HepG2 (cell line): Measurements from ENCODE around the gene CYP4F8. TPM values are rescaled to one million over a fixed set of nuclear protein-coding genes. Genes with fewer than 3 reads are reported as not detected.
A peak's percentile ranks its signal among the peaks of the same experiment; 100 is the strongest.

Experiments
- AGO1 ChIP-seq: fragments of 200-400 bp; formaldehyde crosslinking; IDR thresholded peaks from 2 replicates; pipeline ENCODE4 v1.6.1; 2017; ENCODE audit warnings: mild to moderate bottlenecking, low read depth, low read length, moderate library complexity; ENCODE audit not compliant: poor library complexity, severe bottlenecking
- HMGXB4 ChIP-seq, 2 experiments: sonication (generic) in 1 of 2; formaldehyde crosslinking in 1 of 2; IDR thresholded peaks; 2 replicates each; pipeline versions ENCODE4 v1.4.0 to v1.6.1; 2018 to 2020; ENCODE audit warnings: missing genetic modification reagents in 2 of 2, borderline replicate concordance in 1 of 2, low read depth in 1 of 2, mild to moderate bottlenecking in 1 of 2, missing biosample characterization in 1 of 2
- KDM5A ChIP-seq: fragments of 200-600 bp; sonication (generic); IDR thresholded peaks from 2 replicates; pipeline ENCODE4 v1.7.0; 2018; ENCODE audit warnings: antibody characterized with exemption, mild to moderate bottlenecking, low read length, borderline replicate concordance
- PPARG ChIP-seq: conservative IDR thresholded peaks from 2 replicates; pipeline ENCODE4 v1.6.1; 2016; ENCODE audit warnings: missing biosample characterization, missing genetic modification reagents
- PRDM10 ChIP-seq: sonication (generic); formaldehyde crosslinking; IDR thresholded peaks from 2 replicates; pipeline ENCODE4 v1.4.0; 2020; ENCODE audit warnings: low read depth, missing genetic modification reagents
- RFX1 ChIP-seq: fragments of 450-650 bp; IDR thresholded peaks from 2 replicates; pipeline ENCODE4 v1.6.1; 2017
- SCMH1 ChIP-seq: sonication (generic); formaldehyde crosslinking; IDR thresholded peaks from 2 replicates; pipeline ENCODE4 v1.9.0; 2021; ENCODE audit warnings: missing genetic modification reagents, mild to moderate bottlenecking, borderline replicate concordance
- SKI ChIP-seq: fragments of 450-650 bp; IDR thresholded peaks from one replicate; pipeline ENCODE4 v1.6.1; 2018; ENCODE audit warnings: mild to moderate bottlenecking; ENCODE audit not compliant: partially characterized antibody
- ZNF296 ChIP-seq: sonication (generic); formaldehyde crosslinking; conservative IDR thresholded peaks from 2 replicates; pipeline ENCODE4 v1.5.0; 2020; ENCODE audit warnings: mild to moderate bottlenecking, missing genetic modification reagents
- ZNF326 ChIP-seq: sonication (generic); formaldehyde crosslinking; IDR thresholded peaks from 2 replicates; pipeline ENCODE4 v1.4.0; 2020; ENCODE audit warnings: missing genetic modification reagents, borderline replicate concordance
- ZNF598 ChIP-seq: sonication (generic); formaldehyde crosslinking; IDR thresholded peaks from 2 replicates; pipeline ENCODE4 v1.5.1; 2020; ENCODE audit warnings: mild to moderate bottlenecking, missing genetic modification reagents, borderline replicate concordance
- ZNF773 ChIP-seq: sonication (generic); formaldehyde crosslinking; IDR thresholded peaks from 2 replicates; pipeline ENCODE4 v1.4.0; 2020; ENCODE audit warnings: missing genetic modification reagents, borderline replicate concordance
- polyA plus RNA-seq, 8 experiments: library from polyadenylated mRNA; depleted of rRNA in 3 of 8; stranded (reverse) in 7 of 8; unstranded in 1 of 8; fragments of >200 nt; fragmentation: Illumina TruSeq in 4 of 8; extraction: Trizol in 4 of 8; gene quantifications; 2 replicates each; pipeline versions ENCODE4 v1.2.1 to v1.2.3, GENCODE V29; 2011 to 2016; ENCODE audit warnings: low read depth in 4 of 8, missing spikeins in 1 of 8, mixed read lengths in 1 of 8; ENCODE audit not compliant: insufficient read depth in 1 of 8
- total RNA-seq, 5 experiments: library from RNA; depleted of rRNA; stranded (reverse); fragments of >200 nt; fragmentation: Illumina TruSeq; extraction: Trizol; gene quantifications; 2 replicates each; pipeline ENCODE4 v1.2.3, GENCODE V29; 2016; ENCODE audit warnings: low read depth in 1 of 5
- TF ChIP-seq, protein P1 (sequence below), 2 experiments: sonication (generic) in 1 of 2; formaldehyde crosslinking in 1 of 2; IDR thresholded peaks; 2 replicates each; pipeline versions ENCODE4 v1.5.1 to v1.6.1; 2011 to 2020; ENCODE audit warnings: borderline replicate concordance in 1 of 2, low read depth in 1 of 2, low read length in 1 of 2, mild to moderate bottlenecking in 1 of 2, missing genetic modification reagents in 1 of 2, moderate library complexity in 1 of 2
- TF ChIP-seq, protein P2 (sequence below): sonication (generic); formaldehyde crosslinking; IDR thresholded peaks from 2 replicates; pipeline ENCODE4 v1.5.1; 2020; ENCODE audit warnings: mild to moderate bottlenecking, missing genetic modification reagents, borderline replicate concordance

Gene CYP4F8
- total and polyA plus RNA-seq, 2 of the 13 experiments (the other 11 are each of a cell fraction or from before 2014, with no cell fraction given) = not detected

DNA sequence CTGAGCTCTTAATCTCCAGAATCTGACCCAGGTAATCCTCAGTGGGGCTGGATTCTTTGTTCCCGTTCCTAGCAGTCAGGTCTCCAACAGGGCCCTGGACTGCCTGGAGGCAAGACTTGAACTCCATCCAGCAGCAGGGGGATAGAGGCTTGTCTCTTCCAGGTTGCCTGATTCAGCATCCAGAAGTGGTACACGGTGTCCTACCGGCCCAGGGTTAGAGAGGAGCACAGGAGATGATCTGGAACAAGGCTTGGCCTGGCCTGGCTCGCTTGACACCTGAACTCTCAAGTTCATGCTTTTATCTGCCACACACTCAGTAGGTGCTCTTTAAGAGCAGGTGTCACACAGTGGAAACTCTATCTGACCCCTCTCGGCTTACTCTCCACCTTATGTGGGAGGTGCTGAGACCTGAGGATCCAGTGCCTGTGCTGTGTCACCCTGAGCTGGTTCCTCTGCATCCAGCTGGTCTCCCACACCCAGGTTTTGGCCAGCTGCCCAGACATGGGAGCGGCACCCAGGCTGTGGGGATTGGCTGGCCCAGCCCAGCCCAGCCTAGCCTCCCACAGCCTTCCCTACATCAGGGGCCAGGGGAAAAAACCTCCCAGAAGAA lies 25.4 kb downstream of the CYP4F8 start, which contains the start of gene CYP4F3 (continued):
- TF ChIP-seq RFX1 (no peak), SCMH1 (CRISPR knock-in tag) (no peak), HMGXB4 (CRISPR knock-in tag; IDR thresholded peaks at IDR 0.05; ENCODE audit: borderline replicate concordance in 1 of 2, low read depth in 1 of 2) (peak in 1 of 2 experiments; percentile 18; a peak in 1 of 4 replicates), ZNF773 (no peak), PRDM10 (CRISPR knock-in tag) (0 out of 2 replicates have a peak, but pooled peaks have one; percentile 4), ZNF598 (CRISPR knock-in tag) (no peak), SKI (no peak), ZNF296 (no peak), KDM5A (no peak), PPARG (no peak), ZNF326 (no peak), AGO1 (no peak)
- TF ChIP-seq, protein P1, sequence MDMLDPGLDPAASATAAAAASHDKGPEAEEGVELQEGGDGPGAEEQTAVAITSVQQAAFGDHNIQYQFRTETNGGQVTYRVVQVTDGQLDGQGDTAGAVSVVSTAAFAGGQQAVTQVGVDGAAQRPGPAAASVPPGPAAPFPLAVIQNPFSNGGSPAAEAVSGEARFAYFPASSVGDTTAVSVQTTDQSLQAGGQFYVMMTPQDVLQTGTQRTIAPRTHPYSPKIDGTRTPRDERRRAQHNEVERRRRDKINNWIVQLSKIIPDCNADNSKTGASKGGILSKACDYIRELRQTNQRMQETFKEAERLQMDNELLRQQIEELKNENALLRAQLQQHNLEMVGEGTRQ (IDR thresholded peaks at IDR 0.05; ENCODE audit: low read depth, low read length) = no peak
- TF ChIP-seq, protein P1 (CRISPR knock-in tag; IDR thresholded peaks at IDR 0.05; ENCODE audit: borderline replicate concordance) = no peak
- TF ChIP-seq, protein P2, sequence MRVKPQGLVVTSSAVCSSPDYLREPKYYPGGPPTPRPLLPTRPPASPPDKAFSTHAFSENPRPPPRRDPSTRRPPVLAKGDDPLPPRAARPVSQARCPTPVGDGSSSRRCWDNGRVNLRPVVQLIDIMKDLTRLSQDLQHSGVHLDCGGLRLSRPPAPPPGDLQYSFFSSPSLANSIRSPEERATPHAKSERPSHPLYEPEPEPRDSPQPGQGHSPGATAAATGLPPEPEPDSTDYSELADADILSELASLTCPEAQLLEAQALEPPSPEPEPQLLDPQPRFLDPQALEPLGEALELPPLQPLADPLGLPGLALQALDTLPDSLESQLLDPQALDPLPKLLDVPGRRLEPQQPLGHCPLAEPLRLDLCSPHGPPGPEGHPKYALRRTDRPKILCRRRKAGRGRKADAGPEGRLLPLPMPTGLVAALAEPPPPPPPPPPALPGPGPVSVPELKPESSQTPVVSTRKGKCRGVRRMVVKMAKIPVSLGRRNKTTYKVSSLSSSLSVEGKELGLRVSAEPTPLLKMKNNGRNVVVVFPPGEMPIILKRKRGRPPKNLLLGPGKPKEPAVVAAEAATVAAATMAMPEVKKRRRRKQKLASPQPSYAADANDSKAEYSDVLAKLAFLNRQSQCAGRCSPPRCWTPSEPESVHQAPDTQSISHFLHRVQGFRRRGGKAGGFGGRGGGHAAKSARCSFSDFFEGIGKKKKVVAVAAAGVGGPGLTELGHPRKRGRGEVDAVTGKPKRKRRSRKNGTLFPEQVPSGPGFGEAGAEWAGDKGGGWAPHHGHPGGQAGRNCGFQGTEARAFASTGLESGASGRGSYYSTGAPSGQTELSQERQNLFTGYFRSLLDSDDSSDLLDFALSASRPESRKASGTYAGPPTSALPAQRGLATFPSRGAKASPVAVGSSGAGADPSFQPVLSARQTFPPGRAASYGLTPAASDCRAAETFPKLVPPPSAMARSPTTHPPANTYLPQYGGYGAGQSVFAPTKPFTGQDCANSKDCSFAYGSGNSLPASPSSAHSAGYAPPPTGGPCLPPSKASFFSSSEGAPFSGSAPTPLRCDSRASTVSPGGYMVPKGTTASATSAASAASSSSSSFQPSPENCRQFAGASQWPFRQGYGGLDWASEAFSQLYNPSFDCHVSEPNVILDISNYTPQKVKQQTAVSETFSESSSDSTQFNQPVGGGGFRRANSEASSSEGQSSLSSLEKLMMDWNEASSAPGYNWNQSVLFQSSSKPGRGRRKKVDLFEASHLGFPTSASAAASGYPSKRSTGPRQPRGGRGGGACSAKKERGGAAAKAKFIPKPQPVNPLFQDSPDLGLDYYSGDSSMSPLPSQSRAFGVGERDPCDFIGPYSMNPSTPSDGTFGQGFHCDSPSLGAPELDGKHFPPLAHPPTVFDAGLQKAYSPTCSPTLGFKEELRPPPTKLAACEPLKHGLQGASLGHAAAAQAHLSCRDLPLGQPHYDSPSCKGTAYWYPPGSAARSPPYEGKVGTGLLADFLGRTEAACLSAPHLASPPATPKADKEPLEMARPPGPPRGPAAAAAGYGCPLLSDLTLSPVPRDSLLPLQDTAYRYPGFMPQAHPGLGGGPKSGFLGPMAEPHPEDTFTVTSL (CRISPR knock-in tag) = no peak
